ENCODE measurements around the gene FHAD1.

The FHAD1 gene

DNA sequence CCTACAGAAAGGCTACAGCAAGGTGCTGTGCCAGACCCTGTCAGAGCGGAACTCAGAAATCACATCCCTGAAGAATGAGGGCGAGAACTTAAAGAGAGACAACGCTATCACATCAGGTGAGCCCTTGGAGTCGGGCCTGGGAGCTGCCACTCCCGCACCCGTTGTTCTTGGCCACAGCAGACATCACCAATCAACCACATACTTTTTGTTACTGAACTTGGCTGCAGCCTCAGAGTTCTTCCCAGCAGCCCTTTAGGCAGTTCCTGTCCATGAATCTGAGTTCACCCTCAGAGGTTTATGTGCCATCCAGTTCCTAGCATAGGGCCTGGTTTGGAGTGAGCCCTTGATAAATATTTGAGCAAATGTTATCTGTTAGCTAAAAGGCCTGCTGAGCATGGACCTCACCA is 61.6 kb downstream of the FHAD1 start:
- DNase-seq, result no peak

GRCh38 chr1:15309687-15310086 is 62.7 kb downstream of the FHAD1 start:
- DNase-seq, result no peak

GRCh38 chr1:15310544-15310943 is 63.5 kb downstream of the FHAD1 start:
- no peak for DNase-seq

DNA sequence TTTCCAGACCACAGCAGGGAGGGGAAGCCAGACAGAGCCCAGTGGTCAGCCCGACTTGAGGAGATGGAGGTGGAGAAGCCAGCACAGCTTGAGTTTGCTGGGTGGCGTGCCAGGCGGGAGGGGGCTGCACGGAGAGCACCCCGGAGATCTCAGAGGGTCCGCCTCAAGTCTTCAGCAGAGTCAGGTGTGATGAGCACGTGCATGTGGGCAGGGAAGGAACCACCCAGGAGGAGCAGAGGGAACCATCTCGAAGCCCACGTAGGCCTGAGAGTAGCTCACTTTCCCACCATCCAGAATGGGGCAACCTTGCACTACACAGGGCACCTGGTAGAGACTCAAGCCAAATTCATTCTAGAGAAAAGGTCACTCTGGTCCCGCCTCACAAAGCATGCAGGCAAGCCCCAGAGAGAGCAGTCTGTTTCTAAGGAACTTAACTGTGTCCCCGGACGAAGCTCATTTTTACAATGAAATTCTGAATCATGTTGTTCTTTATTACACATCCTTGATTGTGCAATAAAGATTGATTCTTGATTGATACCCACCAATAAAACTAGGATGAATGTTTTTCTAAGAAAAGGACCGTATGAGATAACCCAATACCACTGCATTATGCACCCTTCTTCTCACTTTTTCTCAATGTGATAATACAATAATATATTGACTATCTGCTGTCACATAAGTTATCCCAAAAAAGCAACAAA is 64.2 kb downstream of the FHAD1 start:
- no peak for DNase-seq

GRCh38 chr1:15311880-15312279 is 64.9 kb downstream of the FHAD1 start:
- peak; percentile 31 for DNase-seq

DNA sequence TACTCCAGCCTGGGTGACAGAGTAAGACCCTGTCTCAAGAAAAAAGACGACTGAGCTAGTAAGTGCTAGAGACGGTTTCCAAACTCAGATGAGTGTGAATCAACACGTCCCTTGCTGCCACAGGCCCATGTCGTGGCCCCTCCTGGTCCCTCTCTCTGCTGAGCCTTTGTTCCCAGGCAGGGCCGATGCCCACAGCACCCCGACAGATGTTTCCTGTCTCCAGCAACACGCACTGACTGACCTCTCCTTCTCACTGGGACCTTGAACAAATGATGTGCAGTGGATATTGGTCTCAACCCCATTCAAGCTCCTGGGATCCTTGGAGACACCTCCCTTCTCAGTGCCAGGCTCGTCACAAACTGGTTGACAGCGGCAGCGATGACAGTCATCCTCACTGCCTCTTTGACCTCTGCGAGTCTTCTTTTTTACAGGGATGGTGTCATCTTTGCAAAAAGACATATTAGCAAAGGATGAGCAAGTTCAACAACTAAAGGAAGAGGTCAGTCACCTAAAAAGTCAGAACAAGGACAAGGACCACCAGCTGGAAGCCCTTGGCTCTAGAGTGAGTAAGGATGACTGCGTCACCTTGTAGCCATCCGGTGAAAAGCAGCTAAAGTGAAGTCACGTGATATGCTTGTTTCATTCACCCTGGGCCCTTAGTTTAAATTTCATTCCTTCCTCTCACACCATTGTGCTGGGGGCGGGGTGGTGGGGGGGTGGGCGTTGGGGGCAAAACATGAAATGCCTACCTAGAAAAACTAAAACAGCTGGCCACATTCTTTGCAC is 65.8 kb downstream of the FHAD1 start:
- no peak for DNase-seq

- DNase-seq, result no peak
Measured at GRCh38 chr1:15314328-15315281, 67.6 kb downstream of the FHAD1 start.

DNA sequence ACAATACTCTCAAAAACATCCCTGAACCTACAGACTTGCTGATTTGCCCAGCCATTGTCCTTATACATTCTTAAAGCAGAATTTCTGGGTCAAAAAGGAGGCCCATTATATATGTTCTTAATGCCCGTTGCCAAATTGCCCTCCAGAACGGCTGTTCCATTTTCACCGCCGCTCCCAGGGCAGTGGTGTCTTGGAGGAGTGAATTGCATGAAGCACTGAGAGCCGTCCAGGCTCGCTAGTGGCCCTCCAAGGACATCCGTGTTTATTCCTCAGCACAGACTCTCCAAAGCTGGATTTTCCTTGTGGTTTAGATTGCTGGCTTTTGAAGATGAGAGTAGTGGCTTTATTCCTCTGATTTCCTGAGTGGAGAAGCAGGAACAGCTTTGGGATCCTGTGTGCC is 68.8 kb downstream of the FHAD1 start:
- DNase-seq, result no peak

DNA sequence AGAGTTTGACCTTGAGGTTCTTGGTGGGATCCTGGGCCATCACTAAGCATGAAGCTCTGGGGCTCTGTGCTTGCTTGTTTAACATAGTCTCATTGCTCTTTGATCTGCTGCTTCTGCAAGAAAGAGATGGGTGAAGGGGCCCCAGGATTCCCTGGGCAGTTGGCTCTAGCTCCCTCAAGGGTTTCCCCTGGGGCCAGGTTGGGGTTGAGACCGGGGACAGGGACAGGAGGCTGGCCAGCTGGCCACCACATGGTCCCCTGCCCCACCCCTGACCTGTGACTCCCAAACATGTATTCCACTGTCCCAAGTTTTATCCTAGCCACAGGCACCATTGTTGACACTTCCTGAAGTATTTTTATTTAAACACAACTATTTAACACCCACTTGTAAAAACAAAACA is 69.5 kb downstream of the FHAD1 start:
- DNase-seq, result no peak

DNA sequence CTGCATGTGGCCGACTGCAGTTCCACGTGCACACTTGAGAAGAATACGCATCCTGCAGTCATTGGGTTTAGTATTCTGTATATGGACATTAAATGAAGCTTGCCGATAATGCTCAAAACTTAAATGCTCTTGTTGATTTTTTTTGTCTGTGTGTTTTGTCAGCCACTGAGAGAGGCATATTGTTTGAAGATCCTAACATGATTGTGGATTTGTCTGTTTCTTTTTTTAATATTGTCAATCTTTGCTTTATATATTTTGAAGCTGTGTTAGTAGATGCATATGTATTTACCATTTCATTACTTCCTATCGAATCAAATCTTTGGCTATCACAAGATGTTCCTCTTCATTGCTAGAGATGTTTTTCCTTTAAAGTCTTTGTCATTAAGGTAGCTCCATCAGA is 73.2 kb downstream of the FHAD1 start:
- DNase-seq, result no peak

GRCh38 chr1:15321601-15322000 is 74.6 kb downstream of the FHAD1 start:
- no peak for DNase-seq

- peak; percentile 37 for DNase-seq
Measured at GRCh38 chr1:15322648-15323350, 75.8 kb downstream of the FHAD1 start.

- peak; percentile 76 for DNase-seq
Measured at GRCh38 chr1:15323351-15323988, 76.4 kb downstream of the FHAD1 start.

DNA sequence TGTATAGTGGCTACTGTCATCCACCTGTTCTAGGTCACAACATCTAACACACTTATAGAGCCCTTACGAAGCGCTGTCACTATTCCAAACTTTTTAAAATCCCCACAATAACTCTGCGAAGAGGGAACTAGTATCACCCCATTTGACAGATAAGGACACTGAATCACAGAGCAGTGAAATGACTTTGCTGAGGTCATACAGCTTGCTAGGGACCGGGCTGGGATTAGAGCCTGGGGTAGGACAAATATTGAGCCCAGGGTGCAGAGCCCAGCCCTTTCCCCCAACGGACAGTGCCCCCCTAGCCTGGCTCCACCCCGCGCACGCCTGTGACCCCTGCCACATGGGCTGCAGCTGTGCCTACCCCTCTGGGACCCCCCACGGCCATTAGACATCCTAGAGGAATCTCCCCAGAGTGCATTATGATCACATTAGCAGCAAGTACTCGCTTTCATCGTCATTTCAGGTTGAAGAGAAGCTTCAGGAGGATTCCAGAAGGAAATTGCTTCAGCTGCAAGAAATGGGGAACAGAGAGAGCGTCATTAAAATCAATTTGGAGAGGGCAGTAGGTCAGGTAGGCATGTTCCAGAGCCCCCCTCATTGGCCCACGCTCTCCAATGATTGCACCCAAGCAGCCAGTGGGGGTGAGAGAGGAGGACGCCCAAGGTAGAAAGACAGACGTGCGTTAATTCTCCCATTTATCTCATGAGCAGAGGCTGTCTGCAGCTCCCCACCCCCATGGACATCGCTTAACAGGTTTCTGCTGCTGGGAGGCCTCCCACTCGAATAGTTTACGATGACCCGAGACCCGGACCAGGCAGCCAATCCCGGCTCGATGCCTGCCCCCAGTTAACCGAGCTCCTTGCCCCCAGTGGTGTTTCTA is 77.2 kb downstream of the FHAD1 start:
- DNase-seq, result no peak

- no peak for DNase-seq
Measured at GRCh38 chr1:15324869-15325335, 77.9 kb downstream of the FHAD1 start.

GRCh38 chr1:15325375-15326085 is 78.5 kb downstream of the FHAD1 start:
- no peak for DNase-seq

- no peak for DNase-seq
Measured at GRCh38 chr1:15326691-15327588, 79.9 kb downstream of the FHAD1 start.

DNA sequence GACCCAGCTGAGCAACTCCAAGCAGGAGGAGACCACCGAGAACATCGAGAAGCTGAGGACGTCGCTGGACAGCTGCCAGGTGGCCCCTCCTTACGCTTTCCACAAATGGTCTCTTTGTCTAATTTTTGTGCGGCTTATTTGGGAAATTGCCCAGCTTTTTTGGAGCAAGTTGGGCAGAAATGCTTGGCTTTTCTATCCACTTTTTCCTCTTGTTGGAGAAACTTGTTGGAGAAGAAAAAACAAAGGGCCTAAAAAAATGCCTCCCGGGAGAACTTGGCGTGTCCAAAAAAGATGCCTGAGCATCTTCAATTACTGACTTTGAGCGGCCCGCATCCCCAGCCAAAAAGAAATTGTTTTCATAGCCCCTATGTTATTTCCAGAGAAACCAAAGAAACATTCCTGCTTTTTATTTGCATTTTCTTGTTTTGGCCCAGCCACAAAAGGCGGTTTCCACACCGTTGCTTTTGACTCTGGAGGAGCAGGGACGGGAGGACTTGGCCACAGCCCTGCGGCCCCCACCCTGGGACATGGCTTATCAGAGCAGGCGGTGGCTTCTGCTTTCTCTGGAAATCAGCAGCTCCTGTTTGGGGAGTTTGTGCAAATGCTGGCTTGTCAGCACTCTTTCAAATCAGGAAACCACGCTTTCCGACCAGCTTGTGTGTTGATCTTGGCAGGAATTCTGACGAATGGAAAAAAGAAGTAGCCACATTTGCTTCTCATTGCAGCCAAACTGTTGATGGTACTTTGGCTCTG is 81.5 kb downstream of the FHAD1 start:
- peak; percentile 52 for DNase-seq

All from inflammatory macrophage treated with lipopolysaccharide for 4 hours (primary cell).